HL-60/S4 treated with retinoic acid at 250 ng/mL for 4 days and 3 days (cell line): ENCODE measurements around the gene ZNF423.
"Not testable (repeated sequence)": the region's sequence is repeated elsewhere in the genome, so short reads cannot be mapped to it uniquely, and the experiment has no call there.

Source experiments
- in situ Hi-C: fragments of 300-500 bp; cut with MboI; formaldehyde crosslinking; loops from 2 replicates; pipeline ENCODE4 v1.7.0; 2022; ENCODE audit warnings: low sequenced_read_pairs

Gene ZNF423

GRCh38 chr16:49871824-49872223, 15.9 kb upstream of the ZNF423 start:
- in situ Hi-C loops: not testable (repeated sequence)

GRCh38 chr16:49869731-49870130, 13.8 kb upstream of the ZNF423 start:
- in situ Hi-C loops: no loop called here

- in situ Hi-C loops: no loop called here
Measured at GRCh38 chr16:49867796-49868668, 12.1 kb upstream of the ZNF423 start.

- in situ Hi-C loops: no loop called here
Measured at GRCh38 chr16:49867234-49867633, 11.3 kb upstream of the ZNF423 start.

- in situ Hi-C loops: no loop called here
Measured at GRCh38 chr16:49866595-49867071, 10.7 kb upstream of the ZNF423 start.

GRCh38 chr16:49862694-49863093, 6.8 kb upstream of the ZNF423 start:
- in situ Hi-C loops: no loop called here

GRCh38 chr16:49861299-49861698, 5.4 kb upstream of the ZNF423 start:
- in situ Hi-C loops: no loop called here

- in situ Hi-C loops: no loop called here
Measured at GRCh38 chr16:49860593-49860992, 4.7 kb upstream of the ZNF423 start.

GRCh38 chr16:49859125-49859811, 3.4 kb upstream of the ZNF423 start:
- in situ Hi-C loops: no loop called here

- in situ Hi-C loops: no loop called here
Measured at GRCh38 chr16:49858200-49859124, 2.5 kb upstream of the ZNF423 start.

- in situ Hi-C loops: no loop called here
Measured at GRCh38 chr16:49857423-49858181, 1.7 kb upstream of the ZNF423 start.

GRCh38 chr16:49856672-49857330, 889 bp upstream of the ZNF423 start:
- in situ Hi-C loops: no loop called here

- in situ Hi-C loops: no loop called here
Measured at GRCh38 chr16:49855280-49855821, 561 bp downstream of the ZNF423 start.

- in situ Hi-C loops: no loop called here
Measured at GRCh38 chr16:49854796-49855203, 1.1 kb downstream of the ZNF423 start.

GRCh38 chr16:49854188-49854795, 1.6 kb downstream of the ZNF423 start:
- in situ Hi-C loops: no loop called here

GRCh38 chr16:49852279-49852678, 3.6 kb downstream of the ZNF423 start:
- in situ Hi-C loops: no loop called here

GRCh38 chr16:49851468-49851787, 4.5 kb downstream of the ZNF423 start:
- in situ Hi-C loops: no loop called here

- in situ Hi-C loops: no loop called here
Measured at GRCh38 chr16:49850558-49851467, 5.1 kb downstream of the ZNF423 start.
